GM19452 (cell line): ENCODE measurements around the gene TET3.

Source experiments
- ATAC-seq: cut with Tn5 transposase; IDR thresholded peaks from one replicate; pipeline ENCODE4 v1.9.1; 2021; ENCODE audit not compliant: unreplicated experiment

TET3 gene

DNA sequence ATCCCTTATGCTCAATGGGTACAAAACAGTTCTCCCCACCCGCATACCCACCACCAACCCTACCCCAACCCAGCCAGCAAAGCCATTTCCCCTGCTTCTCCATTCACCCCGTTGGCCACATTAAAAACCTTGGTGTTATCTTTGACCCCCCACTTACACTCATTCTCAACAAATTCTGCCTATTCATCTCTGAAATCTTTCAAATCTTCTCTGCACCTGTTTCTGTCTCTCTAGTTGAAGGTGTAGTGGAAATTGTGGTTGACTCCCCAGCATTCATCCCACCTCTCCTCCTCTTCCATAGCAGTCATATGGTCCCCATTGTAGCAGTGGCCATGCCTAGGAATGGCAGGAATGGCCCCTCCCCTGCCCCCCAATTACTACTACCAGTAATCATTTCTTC is 20.5 kb upstream of the TET3 start:
- ATAC-seq = no peak

DNA sequence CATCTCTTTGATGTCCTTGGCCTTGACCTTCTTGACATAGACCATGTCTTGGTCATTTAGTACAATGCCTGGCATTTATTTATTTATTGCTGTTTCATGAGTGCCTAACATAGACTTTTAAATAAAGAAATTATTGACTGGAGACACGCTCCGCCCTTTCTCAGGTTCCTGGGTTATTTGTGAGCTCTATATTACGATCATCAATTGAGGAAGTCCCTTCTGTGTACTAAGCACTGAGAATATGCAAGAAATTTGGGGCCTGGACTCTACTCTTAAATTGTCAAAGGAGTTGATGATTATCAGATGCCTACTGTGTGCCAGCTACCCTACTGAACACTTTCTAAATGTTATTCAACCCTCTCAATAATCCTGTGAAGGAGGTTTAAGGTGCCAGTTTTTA is 19.7 kb upstream of the TET3 start:
- ATAC-seq = no peak

DNA sequence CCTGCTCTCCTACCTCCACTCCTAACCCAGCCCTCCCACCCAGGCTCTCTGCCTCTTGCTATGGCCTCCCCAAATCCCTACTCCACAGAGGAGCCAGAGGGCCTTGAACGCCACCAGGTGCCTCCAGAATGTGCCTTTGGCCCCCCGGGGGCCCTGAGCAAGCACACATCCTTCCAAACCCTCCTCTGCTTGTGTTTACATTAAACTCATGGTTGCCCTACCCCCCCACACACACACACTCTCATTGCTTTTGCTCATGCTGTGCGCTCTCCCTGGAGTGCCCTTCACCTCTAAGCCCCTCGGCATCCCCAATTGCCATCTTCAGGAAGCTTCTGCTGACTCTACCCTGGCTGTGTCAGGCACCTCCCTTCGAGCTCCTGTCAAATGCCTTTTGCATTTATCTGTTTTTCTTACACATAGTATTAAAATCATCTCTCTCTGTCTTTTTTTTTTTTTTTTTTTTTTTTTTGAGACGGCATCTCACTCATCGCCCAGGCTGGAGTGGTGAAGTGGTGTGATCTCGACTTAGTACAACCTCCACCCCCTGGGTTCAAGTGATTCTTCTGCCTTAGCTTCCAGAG is 16.3 kb upstream of the TET3 start:
- no peak for ATAC-seq

DNA sequence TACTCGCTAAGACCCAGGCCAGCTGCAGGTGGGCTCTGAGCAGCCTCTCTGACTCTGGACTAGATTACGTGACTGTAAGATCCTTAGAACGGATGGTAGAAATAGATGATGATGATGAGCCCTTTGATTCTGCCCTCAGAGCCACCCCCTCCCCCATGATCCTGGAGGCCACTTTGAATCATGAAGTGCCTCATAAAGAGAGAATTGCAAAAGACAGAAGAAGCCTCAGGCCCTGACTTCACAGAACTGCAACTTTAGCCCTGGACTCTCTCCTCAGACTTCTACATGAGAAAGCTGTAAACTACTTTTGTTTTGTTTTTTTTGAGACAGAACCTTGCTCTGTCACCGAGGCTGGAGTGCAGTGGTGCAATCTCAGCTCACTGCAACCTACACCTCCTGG is 15.4 kb upstream of the TET3 start:
- no peak for ATAC-seq

DNA sequence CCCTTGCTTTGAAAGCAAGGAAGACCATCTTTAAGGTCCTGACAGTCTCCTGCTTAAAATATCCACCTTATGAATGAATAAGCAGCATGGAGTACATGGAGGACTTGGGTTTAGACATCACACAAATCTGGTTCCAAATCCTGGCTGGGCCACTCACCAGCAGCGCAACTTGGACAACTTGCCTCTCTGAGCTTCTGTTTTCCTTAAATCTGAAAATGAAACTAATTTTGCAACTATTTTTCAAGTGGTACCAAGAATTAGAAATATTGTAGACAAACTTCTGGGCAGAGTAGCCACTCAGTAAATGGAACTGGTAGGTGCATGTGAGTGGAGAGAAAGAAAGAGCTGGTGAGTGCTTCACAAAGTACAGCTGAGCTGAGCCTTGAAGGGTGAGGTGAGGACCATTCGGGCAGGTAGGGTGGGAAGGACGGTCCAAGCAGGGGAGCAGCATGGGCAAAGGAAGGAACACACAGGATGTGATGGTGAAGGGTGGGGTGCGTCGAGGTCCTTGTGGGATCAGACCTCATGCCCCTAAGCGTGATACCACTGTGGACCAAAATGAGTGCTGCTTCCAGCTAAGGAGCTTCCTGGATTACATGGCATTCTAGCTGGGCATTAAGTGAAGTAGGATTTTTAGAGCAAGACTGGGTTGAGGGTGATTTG is 14.4 kb upstream of the TET3 start:
- ATAC-seq = peak; percentile 7

DNA sequence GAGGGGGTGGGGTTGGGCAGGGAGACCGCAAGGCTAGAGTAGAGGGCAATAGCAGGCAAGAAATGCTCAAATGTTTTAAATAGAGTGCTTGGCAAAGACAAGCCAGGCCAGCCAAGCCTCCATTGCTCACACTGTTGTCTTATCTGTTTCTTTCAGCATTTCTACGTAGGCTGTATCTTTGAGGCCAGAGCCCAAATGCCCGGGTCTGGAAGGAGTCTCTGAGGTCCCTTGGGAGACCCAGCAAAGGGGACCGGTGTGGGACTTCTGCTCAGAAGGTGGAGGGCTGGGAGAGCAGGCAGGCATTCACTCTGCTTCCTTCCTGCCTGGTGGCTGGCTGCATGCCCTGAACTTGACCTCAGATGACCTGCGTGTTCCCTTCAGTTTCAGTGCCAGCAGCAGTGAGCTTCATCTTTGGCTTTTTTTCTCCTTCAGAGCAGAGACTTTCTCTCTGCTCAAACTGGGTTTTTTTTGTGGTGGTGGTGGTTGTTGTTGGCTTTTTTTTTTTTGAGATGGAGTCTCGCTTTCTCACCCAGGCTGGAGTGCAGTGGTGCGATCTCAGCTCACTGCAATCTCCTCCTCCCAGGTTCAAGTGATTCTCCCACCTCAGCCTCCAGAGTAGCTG is 13.7 kb upstream of the TET3 start:
- ATAC-seq = peak; percentile 87

DNA sequence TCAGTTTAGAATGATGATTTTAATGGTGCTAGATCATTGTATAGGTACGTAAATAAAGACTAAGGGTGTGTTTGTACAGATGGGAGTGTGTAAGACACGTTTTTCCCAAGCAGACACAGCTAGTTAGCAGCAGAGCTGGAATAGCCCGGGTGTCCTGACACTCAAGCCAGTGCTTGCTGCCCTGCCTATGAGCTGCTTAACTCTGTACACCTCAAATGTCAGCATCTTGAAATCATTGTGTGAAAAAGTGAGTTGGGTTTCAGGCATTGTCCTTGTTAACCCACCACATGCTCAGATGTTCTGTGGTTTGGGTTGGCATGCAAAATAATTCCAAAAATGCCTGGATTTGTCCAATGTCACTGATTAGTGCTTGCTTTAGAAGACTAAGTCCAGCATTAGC is 13.0 kb upstream of the TET3 start:
- no peak for ATAC-seq

DNA sequence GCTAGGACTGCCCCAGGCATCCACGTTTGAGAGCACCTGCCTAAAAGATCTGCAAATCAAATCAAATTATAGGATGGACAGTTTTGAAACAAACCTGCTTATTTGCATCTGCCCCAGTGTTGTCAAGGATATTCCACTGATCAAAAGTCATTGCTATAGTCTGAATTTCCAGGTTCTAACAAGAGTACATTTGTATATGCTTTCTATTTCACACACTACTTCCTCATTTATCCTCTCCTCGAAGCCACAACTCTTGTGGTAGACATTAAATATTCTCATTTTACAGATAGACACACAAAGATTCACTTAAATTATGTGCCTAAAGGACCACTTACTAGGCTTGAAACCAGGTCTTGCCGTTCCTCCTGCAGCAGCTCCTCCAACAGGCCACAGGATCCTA is 11.9 kb upstream of the TET3 start:
- no peak for ATAC-seq

DNA sequence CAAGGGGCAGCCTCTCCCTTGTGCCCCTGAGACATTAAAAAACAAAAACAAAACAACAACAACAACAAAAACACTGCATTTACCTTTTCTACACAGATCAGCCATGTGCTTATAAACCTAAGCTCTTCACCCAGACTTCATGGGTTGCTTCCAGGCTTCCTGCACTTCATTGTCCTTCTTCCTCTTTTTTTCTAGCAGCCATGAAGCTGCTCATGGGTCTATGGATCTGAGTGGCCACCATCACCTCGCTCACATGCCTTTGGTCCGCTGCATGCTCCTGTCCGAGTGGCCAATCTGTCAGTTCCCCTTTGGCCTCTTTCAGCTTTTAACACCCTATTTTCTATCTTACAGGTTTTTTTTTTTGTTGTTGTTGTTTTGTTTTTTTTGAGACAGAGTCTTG is 9.0 kb upstream of the TET3 start:
- no peak for ATAC-seq

DNA sequence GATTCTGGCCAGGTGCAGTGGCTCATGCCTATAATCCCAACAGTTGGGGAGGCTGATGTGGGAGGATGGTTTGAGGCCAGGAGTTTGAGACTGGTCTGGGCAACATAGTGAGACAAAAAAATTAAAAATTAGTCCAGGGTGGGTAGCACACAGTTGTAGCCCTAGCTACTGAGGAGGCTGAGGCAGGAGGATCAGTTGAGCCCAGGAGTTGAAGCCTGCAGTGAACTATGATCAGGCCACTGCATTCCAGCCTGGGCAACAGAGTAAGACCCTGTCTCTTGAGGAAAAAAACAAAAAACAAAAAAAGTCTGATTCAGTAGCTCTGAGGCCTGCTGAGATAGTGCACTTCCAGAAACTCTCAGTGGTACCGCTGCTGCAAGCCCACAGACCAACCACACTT is 7.9 kb upstream of the TET3 start:
- ATAC-seq = no peak

DNA sequence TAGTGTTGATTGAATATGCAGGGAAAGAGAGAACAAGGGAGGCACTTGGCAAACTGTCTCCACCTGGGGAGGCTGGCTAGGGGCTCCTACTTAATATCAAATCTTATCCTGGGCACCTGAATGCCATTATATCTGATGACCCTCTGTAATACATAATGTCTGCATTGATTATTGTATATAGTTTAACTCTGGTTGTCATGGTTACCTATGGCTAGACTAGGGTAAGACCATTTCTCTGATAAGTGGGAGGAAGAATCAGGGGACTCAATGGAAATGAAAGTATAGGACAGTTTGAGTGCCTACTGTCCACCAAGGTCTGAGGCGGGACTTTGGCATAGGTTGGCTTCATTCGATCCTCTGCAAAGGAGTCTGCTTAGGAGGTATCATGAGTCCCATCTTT is 7.2 kb upstream of the TET3 start:
- no peak for ATAC-seq

DNA sequence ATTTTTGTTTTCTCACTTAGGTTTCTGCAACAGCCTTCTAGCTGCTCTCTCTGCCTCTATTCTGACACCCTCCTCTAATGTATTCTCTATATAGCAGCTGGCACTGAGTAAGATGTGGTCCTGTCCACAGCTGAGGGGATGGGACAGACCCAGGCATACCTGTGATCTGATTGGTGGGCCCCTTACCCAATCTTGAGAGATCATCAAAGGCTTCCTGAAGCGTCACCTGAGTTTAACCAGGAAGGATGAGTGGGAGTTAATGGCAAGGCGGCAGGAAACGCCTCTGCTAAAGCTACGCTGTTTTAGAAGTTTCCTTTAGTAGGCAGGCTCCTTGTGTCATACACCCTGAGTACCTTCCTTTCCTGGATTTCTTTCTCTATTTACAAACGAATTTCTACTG is 5.7 kb upstream of the TET3 start:
- ATAC-seq = no peak

DNA sequence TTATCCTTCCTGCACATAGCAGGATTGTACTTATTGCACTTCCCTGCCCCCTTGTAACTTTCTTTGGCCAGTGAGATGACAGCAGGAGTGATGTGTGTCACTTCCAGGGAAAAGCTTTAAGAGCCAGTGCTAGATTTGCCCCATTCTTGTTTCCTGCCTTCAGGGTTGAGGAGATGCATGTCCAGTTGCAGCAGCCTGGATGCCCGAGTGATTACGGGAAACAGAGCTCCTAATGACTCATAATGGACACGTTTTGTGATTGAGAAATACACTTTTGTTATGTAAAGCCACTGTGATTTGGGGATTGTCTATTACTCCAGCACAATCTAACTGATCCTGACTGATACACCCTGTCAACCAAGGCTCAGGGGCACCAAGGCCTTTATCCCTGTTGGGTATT is 5.0 kb upstream of the TET3 start:
- ATAC-seq = no peak

DNA sequence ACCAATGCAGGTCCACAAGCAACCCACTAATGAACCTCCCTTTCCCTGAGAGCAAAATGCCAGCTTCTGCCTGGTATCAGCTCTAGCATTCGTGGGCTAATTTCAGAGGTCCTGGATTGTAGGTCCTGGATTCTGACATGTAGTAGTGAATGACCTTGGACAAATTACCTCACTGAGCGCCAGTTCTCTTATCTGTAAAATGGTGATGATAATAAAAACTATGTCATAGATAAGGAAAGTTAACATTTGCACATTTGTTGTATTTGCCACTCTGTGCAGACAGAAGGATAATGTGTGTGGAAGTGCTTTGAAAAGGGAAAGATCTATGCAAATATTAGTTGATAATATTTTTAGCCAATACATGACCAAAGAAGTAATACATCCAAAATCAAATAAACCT is 4.1 kb upstream of the TET3 start:
- no peak for ATAC-seq

DNA sequence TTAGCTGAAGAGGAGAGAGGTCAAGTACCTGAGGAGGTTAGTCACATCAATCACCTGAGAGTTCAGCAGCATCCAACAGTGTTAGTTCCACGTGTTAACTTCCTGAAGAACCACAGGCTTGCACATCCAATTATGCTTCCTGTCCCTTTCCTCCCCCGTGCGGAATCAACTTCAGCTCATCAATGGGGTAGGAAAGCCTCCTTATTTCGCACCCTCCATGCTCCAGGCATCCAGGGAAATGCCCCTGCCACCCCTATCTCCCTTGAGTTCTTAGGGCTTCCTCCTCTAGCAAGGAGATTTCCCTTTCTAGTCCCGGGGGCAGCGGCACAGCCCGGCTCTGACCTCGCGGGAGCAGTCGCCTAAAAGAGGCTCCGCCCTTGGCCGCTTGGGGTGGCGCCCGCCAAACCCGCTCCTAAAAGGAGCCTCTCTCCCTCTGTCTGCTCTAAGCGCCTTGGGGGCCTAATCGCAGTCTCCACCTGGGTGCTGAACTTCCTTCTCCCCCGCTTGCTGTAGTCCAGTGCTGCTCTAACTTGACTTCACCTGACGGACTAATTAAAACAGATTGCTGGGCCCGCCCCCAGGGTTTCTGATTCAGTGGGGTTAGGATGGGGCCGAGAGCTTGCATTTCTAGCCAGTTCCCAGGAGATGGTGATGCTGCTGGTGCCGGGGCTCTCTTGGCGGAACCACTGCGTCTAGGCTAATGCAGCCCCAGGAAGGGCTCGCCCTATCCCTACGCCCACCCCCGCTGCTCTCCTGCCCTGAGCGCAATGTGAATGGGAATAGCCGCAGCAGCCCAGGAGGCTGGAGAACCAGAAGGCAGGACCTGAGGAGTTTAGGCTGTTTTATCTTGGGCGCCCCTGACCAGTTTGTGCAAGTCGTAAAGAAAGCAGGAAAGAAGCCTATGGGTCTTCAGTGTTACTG is 3.4 kb upstream of the TET3 start:
- peak; percentile 38 for ATAC-seq

DNA sequence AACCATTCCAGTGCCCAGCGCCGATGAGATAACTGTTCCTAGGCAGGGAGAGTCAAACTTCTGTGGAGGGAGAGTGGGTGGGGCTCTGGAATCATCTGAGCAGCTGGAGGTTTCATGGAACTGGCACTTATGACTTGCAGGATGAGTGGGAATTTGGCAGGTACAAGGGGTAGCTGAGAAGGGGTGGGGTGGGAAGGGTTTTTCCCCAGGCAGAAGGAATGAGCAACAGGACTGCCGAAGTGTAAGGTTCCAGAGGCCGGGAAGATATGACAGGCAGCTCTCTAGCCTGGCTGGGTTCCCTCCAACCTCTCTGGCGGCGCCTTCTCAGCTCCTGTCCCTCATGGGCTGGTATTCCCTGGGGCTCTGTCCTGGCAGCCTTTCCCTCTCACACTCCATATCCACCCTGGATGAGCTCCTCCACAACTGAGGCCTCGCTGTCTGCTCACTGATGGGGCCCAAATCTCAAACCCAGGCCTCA is 2.5 kb upstream of the TET3 start:
- no peak for ATAC-seq

DNA sequence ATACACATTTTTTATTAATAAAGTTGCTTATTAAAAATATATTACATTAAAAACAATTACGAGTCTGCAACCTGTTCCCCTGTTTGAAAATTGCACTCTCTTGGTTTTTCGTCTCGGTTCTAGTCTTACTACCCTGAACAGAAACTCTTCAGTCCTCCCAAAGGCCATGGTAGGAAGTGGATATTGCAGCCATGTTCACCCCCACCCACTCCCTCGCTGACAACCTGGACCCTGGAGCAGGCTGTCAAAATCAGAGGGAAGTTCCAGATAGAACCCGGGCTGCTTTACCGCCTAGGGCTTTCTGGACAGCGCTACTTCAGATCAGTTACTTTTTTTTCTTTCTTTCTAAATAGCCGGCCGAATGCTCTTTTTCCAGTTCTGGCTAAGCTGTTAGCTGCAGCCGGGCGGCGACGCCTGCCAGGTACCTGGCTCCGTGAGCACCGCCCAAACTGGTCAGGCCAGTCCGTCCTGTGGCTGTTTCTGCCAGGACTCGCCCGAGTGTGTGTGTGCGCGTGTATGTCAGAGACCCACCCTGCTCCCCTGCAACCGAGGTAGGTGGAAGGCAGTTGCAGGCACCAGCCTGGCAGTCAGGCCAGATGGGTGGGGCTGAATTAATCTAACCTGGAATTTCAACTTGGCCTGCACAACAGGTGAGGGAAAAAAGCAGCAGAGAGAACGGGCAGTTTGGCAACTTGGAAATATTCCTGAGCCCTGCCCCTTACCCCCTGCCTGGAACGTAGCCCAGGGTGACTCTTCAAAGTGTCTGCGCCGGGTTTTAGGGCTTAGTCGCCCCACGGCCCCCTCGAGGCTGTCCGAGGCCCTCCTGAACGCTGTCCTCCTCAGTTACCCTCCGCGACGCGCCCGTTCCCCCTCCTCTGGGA is 1.1 kb upstream of the TET3 start:
- no peak for ATAC-seq

DNA sequence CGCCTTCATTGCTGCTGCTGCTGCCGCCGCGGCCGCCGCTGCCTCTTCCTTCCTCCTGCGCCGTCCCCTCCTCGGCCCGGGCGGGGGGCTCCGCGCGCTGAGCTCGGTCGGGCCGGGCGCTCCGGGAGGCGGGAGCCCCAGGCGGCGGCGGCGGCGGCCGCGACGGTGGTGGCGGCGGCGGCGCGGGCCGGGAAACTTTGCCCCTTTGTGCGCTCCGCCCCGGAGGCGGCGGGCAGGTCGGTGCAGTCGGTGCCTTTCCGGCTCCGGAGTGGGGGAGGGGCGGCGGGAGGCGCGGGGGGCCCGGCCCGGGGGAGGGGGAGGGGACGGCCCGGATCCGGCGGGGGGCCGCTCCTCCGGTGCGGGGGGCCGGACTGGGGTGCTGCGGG is 205 bp downstream of the TET3 start:
- peak; percentile 25 for ATAC-seq

DNA sequence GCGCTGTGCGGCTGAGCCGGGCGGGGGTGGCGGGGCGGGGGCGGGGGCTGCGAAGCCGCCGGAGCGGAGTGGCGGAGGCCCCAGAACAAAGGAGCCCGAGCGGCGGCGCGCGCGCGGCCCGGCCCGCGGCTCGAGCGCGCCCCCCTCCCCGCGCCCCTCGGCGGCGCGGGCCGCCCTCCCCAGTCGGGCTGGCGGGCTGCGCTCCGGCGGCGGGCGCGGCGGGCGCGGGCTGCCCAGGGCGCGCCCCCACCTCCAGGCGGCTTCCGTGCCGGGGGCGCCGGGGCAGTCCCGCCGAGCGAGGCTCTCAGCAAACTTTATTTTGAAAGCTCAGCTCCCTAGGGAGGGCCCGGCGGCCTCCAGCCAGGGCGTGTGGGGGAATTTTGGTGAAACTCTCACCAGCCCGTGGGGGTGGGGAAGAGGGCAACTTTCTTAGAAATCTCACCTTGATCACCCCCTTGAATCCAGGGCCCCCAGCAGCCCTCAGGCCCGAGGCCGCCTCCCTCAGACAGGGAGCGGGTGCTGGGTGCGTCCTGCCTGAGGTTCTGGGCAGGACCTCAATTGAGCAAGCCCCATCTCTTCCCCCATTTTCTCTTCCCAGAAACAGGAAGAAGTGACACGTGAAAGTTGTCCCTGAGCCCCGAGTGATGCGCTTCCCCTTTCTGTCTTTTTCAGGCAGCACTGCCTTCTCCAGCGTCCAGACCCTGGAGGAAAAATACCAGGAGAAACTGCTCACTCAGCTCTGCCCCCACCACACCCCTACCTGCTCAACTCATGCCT is 786 bp downstream of the TET3 start:
- peak; percentile 12 for ATAC-seq
